ENCODE data around the gene CDC42BPA.
A peak's percentile ranks its signal among the peaks of the same experiment; 100 is the strongest.

The CDC42BPA gene

DNA sequence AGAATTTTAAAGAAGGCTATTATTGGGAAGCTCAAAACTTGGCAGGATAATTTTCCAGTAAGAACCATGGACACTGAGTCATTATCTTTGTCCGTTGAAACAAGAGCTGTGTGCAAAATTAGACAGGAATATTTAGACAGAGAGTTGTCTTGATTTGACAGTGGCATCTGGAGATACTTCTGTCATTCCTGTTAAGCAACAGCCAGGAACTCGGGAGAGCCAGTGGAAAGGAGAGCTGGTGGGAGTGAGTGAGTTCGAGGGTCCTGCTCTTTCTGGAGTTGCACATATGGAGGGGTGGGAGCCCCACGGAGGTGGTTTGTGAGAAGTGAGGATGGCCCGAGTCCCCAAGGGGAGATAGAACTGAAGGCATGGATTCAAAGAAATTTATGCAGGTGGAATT lies 375.1 kb downstream of the CDC42BPA start:
- DNase-seq (ENCODE audit: low spot score) = no peak

DNA sequence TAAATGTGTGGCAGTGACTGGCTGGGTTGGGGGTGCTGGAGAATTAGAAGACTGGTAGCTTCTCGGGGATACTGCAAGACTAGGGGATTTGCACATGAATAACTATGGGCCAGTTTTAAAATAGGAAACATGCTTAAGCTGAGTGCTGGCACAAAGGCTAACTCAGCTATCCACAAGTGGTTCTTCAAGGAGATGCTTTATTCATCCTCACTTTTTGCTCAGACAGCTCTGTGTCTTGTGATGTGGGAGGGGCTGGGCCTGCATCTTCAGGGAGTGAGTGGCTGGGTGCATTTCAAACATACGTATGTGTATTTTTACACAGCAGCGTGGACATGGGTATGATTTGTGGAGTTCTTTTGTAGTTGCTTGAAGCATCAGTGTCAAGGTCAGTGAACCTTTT lies 375.9 kb downstream of the CDC42BPA start:
- no peak for DNase-seq (ENCODE audit: low spot score)

- no peak for DNase-seq (ENCODE audit: low spot score)
Observed at GRCh38 chr1:226940806-226941067, 377.6 kb downstream of the CDC42BPA start.

DNA sequence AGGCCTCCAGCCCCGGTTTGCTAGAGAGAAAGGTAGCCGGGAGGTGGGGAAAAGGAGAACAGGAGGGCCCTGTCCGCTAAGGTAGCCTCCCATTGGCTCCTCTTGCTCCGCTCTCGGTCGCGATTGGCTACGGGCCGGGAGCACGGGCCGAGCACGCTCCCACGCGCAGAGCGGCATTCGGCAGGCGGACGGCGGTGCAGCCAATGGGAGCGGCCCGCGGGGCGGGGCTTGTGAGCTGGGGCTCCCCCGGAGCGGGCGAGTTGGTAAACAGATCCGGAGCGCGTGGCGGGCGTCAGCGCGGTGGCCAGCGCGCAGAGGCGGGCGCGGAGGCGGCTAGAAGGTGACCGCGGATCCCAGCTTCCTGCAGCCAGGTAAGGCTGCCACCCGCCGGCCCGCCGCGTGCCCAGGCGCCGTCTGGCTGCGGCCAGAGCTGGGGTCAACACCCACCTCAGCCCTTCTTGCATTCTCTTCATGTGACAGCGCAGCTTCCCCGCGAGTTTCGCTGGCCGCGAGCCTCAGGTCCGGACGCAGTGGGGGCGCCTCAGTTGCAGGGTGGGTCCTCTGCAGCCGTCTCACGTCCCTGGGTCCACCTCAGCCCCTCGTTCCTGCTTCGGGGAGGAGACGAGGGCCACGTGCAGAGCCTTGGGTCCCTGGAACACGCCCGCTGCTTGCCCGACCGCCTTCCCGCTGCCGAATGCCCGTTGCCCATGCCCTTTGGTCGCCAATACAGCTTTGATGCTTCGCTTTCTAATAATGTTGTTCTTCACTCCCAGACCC lies 378.1 kb downstream of the CDC42BPA start, which contains the start of gene COQ8A:
Gene COQ8A (plus strand): TSS at position 266 of the 777 bp plus-strand sequence. CDS start 21,092 bp downstream, outside the sequence.
- peak; percentile 99 for DNase-seq (ENCODE audit: low spot score)

All from CD4-positive, alpha-beta T cell treated with Interleukin-2 at 100 ng/mL for 4 hours (primary cell).